NCI-H2029 treated with DMSO at 0.1 percent for 48 hours (cell line): Measurements from ENCODE around the gene SUN1.

ENCODE experiments used
- DNase-seq: peaks from one replicate; lab custom pipeline; 2025; lab: John Stamatoyannopoulos, UW

Gene SUN1

GRCh38 chr7:876972-877311 is 44.7 kb downstream of the SUN1 start:
- DNase-seq: no peak

GRCh38 chr7:877312-878232 is 45.3 kb downstream of the SUN1 start:
- no peak for DNase-seq

- DNase-seq: no peak
Measured at GRCh38 chr7:879093-879492, 46.8 kb downstream of the SUN1 start.

- DNase-seq: no peak
Measured at GRCh38 chr7:879706-880105, 47.4 kb downstream of the SUN1 start.

GRCh38 chr7:880450-880849 is 48.2 kb downstream of the SUN1 start:
- no peak for DNase-seq

- DNase-seq: no peak
Measured at GRCh38 chr7:881441-882234, 49.4 kb downstream of the SUN1 start.

- DNase-seq: no peak
Measured at GRCh38 chr7:882336-883035, 50.2 kb downstream of the SUN1 start.

GRCh38 chr7:883055-884021 is 51.1 kb downstream of the SUN1 start:
- DNase-seq: no peak

- DNase-seq: no peak
Measured at GRCh38 chr7:884191-885003, 52.1 kb downstream of the SUN1 start.

GRCh38 chr7:885261-885892 is 53.1 kb downstream of the SUN1 start:
- no peak for DNase-seq

GRCh38 chr7:885893-886625 is 53.8 kb downstream of the SUN1 start:
- DNase-seq: no peak

- no peak for DNase-seq
Measured at GRCh38 chr7:886626-887487, 54.6 kb downstream of the SUN1 start.

- DNase-seq: no peak
Measured at GRCh38 chr7:887488-887820, 55.2 kb downstream of the SUN1 start.

GRCh38 chr7:888081-889024 is 56.1 kb downstream of the SUN1 start:
- DNase-seq: no peak

GRCh38 chr7:889025-889390 is 56.7 kb downstream of the SUN1 start:
- no peak for DNase-seq

GRCh38 chr7:889391-889790 is 57.1 kb downstream of the SUN1 start:
- DNase-seq: no peak

- no peak for DNase-seq
Measured at GRCh38 chr7:890868-891267, 58.6 kb downstream of the SUN1 start.
